ENCODE measurements around the gene RAD51C. TPM values are rescaled to one million over a fixed set of nuclear protein-coding genes. Genes with fewer than 3 reads are reported as not detected.

RAD51C gene
- total RNA-seq, result 20.2 and 27.3 TPM in 2 replicates

GRCh38 chr17:58692239-58693055 is at the start of gene RAD51C:
Gene RAD51C, plus strand, starts transcription at chr17:58692602. Its CDS starts 42 bp downstream, at chr17:58692644.

GRCh38 chr17:58691701-58692238 is 632 bp upstream of the RAD51C start, which contains the start of gene TEX14:
Gene TEX14, minus strand, starts transcription at chr17:58692045. Its CDS starts 40,044 bp downstream, at chr17:58652001.

GRCh38 chr17:58755577-58756245 is 63.3 kb downstream of the RAD51C start, which contains the start of gene PPM1E:
Gene PPM1E, plus strand, starts transcription at chr17:58755854.

Other genes with a start within 250 kb of the RAD51C start
- not detected in 2 replicates for gene HSF5, start 204.2 kb upstream of the RAD51C start, total RNA-seq
- gene MTMR4, start 178.0 kb upstream of the RAD51C start, total RNA-seq, result 23.7 and 41.5 TPM in 2 replicates
- gene TEX14, start 557 bp upstream of the RAD51C start, total RNA-seq, result not detected in 2 replicates
- gene PPM1E, start 63.3 kb downstream of the RAD51C start, total RNA-seq, result 0.18 and 0.86 TPM in 2 replicates

Measured in myometrial cell (primary cell).